Ovary (tissue), 3 donors: ENCODE measurements around the gene COMMD6.

ENCODE experiments used
- CTCF ChIP-seq, 3 donors: fragments of 450-650 bp in 2 of 3; fragments of 200-600 bp in 1 of 3; IDR thresholded peaks; one replicate each; pipeline versions ENCODE4 v1.5.1 to v1.8.0; 2016 to 2022; ENCODE audit warnings: antibody characterized with exemption in 3 of 3, mild to moderate bottlenecking in 1 of 3
- POLR2A ChIP-seq: fragments of 450-650 bp; IDR thresholded peaks from one replicate; pipeline ENCODE4 v1.6.1; 2017; ENCODE audit warnings: antibody characterized with exemption, mild to moderate bottlenecking, moderate library complexity
- donor health status: DM: no; HTN: no; CAD: no.

GRCh38 chr13:75489502-75490263, 48.0 kb downstream of the COMMD6 start:
- TF ChIP-seq POLR2A (no peak), CTCF (IDR thresholded peaks at IDR 0.05) (no peak)
